COLO668 (cell line): ENCODE measurements around the gene SIM1.

Experiments used
- DNase-seq: peaks from one replicate; lab custom pipeline; 2025; ENCODE audit not compliant: unreplicated experiment; lab: John Stamatoyannopoulos, UW

Gene SIM1

DNA sequence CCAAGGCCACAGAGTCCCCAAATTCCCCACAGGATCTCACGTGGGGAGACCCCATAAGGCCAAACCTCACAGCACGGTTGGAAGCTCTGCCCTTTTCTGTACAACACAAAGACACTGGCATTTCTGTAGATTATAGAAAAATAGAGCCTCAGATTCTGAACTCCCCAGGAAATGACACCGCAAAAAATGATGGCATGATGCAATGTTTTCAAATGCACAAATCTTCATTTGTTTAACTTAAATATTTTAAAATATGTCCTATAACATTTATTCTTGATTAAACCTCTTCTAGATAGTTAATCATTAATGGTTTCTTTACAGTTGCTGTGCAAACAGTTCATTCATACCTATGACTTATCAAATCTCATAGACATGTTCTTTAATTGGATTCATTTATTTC, 33.8 kb downstream of the SIM1 start:
- no peak for DNase-seq

DNA sequence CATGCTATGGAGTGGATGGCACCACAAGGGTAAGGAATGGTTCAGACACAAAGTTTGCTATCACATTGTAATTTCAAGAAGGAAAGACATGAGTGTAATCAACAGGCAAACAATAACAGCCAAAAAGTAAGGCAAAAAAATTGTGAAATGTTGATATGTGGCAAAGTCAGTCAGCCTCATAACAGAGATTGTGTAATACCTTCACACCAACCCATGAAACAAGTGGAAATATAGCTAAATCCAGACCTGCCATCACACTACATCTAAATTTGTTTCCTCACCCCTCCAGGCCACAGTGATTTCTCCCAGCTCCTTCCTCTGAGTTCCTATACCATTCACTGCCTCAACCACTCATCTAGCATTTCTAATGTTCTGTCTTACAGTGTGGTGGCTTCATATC, 37.3 kb downstream of the SIM1 start:
- DNase-seq, result no peak

DNA sequence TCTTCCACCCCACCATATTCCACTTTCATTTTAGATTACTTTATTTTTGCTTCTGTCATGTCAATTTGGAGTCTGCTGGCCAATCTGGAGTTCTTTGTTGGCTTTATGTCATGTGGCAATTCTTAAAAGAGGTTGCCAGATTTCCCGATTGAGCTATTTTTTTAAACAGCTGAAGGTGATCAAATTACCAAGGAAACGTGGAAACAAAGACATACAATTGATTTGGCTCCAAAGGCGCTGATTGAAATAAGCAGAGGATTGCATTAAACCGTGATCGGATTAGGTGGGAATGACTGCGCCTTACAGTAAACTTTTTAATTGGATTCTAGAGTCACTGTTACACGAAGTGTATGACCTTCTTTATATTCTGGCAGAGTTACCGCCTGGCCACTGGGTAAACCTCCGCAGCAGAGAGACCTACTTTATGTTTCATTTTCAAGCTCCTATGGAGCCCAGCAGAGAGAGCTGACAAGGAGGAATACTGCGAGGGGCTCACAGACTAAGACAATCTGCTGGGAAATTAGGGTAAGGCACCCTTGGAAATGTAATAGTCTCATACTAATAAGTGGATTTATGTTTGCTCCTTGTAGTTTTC, 37.9 kb downstream of the SIM1 start:
- no peak for DNase-seq

DNA sequence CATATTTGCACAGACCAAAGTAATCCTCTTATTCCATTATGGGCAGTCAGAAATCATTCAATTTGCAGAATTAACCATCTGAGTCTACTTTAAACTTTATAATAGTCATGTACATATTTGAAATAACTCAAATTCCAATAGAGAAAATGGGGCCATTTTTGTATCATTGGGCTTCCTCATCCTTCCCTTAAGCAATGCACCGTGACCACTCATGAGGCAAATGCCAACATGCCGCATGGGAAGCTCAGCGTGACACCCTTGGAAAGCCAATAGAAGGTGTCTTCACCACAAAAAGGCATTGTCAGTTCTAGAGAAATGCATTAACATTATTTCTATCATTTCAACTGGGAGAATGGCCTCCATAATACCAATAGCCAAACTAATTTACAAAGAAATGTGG, 38.5 kb downstream of the SIM1 start:
- no peak for DNase-seq

DNA sequence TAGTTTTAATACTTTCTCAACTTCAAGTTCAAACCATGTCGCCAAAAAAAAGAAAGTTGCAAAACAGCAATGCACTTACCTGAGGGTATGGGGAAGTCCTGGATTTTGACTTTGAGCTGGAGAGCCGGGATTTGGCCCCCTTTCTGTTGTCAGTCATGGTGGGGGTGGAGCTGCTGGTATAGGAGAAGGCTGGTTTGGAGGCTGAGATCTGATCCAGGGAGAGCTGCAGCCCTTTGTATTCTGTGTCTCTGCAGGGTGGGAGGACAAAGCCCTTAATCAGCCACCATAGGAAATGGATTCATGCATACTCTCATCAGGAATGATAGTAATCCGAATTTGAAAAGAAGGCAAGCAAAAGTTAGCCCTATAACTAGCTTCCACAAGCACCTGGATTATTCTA, 44.0 kb downstream of the SIM1 start:
- no peak for DNase-seq

DNA sequence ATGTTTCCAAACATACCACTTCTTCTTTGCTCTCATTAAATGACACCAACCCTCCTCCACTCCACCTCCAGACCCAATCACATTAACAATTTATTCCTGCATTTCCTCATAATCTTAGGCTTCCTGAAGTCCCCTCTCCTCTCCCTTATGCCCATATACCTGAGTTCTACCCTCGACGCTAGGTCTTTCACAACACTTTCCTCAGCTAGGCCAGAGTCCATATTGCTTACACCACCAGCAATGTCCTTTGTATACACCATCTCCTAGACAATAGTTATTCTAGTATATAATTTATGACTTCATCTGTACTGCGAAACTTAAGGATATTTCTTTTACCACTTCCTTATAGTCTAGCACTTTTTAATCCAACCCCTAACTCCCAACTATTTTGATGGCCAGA, 47.7 kb downstream of the SIM1 start:
- DNase-seq, result no peak

DNA sequence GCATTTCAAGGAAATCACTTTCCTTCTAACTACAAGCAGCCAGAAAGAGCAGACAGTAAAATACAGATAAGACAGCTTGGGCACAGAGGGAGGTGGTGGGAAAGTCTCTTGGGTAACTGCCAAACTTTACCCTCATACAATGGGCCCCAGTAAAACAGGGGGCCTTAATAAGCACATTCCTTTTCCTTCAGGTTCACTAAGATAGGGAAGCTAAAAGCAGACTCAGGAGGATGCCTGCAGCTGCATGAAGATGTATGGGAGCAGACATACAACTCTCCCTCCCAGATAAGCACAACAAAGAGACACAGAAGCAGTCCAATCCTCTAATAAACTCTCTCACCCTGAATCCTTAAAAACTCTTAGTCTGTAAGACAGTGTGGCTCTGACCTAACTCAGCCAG, 49.0 kb downstream of the SIM1 start:
- DNase-seq, result no peak

DNA sequence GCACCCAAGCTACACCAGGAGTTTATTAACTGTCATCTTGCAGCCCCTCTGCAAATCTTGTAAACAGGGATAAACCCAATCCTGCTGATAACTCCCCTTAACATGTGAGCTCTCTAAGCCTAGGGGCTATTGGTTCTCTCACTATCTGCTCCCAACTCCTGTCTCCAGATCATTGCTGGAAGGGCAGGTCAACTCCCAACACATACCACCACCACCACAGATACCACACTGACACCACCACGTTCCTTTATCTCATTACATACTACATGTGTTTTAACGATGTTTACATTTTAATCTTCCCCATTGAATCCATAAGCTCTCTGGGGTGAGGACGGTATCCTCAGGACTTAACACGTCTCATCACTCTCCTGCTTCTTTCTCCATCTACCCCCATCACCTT, 51.8 kb downstream of the SIM1 start:
- DNase-seq, result no peak

DNA sequence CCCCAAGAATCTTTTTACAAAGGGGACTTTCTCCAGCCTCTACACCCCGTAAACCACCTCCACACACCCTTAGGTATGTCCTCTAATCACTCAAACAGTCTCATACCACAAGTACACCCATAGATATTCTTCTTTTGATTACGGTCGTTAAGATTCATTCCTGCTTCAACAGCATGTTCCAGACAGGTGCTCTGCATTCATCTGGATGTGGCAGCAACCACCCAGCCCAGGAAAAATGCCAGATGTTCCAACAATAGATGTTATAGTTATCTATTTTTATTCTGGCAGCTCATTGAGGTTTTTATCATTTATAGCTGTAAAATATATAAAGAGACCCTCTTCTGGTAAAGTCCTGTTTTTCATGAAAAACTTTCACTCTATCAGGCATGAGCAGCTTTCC, 60.7 kb downstream of the SIM1 start:
- no peak for DNase-seq

DNA sequence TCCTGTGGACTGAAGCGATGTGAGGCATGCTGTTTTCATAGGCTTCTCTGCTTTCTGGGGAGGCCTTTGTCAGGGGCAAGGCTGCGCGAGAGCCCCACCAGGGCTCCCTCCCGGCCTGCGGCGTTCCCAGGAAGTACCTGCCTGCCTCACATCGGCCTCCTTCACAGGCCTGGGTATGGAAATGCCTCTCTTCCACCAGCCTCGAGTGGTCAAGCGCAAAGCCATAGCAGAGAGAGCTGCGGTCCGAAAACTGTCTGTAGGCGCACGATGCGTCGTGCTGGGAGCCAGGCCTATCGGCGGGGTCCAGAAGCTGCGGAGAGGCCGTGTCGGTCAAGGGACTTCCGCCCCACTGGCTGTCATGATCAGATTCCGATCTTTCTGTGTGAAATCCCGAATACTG, 71.2 kb downstream of the SIM1 start:
- no peak for DNase-seq

DNA sequence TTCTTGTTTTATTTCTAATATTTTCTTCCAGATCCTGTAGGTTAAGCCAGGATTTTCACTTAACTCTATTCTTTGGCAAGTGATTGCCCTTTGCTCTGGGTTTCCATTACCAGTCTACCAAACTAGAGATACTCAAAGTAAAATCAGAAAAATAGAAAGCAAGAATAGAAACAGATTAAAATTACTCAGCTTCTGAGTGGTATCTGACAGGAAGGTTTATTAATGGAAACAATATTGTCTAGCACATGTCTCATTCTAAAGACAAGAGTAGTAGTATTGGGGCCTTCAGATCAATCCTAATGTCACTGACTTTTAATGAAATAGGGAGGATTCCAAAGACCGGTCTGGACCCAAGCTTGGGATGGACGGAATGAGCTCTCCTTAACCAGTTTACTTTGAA, 72.3 kb downstream of the SIM1 start:
- no peak for DNase-seq

DNA sequence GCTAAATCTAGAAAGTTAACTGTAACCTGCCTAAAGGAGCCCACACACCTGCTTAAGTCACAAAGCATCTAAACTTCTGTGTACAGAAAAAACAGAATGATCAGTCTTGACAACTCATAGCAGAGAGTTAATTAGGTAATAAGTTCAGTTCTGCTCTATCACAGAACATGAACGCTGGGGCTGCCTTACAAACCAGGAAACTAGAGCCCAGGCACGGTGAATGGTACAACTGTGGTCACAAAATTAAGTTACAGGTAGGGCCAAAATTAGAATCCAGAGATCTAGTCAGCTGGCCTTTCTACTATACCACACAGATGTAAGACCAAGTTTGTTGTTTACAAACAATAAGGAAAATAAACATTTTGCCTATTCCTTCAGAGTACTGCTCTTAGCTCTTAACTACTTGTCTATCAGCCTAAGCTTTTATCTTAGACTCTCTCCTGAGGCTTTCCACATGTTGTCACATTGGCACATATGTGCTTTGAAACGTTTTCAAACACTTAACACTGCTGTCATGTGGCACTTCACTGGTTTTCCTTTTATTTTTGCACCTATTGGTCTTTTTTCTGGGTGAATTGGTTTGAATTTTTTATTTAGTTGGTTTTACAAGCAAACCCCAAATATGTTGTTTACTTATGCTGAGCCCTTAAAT, 75.7 kb downstream of the SIM1 start:
- no peak for DNase-seq

DNA sequence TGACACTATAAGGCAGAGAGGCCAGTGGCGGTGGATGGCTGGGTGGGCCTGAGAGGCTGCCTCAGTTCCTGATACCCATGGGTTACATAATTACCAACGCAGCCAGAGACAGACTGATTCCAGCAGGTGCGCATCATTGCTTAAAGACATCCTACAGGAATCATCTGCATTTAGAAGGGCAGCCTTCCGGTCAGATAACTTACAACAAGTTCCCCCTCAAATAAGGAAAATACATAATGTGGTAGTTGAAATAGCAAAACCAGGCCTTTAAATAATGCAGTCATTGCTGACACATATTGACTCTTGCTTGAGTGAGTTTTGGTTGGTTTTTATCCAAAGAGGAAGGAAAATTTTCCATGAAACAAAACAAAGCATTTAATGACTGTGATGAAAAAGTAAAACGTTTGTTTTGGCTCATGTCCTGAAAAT, 81.9 kb downstream of the SIM1 start:
- DNase-seq, result no peak

DNA sequence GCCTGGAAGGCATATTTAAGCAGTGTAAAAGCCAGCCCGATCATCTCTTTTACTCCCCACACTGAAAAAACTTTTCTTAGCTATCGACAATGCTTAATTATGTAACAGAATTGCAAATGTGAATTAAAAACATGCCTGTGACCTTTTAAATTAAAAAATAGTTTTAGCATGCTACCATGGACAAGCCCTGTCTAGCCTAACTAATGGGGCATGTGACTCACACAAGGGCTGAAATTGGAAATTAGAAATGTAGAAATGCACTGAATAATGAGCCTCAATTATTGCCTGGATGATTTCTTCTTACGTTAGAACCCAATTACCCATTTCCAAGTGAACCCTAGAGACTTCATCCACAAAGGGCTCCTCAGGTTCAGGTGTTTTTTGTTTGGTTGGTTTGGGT, 82.7 kb downstream of the SIM1 start:
- no peak for DNase-seq

DNA sequence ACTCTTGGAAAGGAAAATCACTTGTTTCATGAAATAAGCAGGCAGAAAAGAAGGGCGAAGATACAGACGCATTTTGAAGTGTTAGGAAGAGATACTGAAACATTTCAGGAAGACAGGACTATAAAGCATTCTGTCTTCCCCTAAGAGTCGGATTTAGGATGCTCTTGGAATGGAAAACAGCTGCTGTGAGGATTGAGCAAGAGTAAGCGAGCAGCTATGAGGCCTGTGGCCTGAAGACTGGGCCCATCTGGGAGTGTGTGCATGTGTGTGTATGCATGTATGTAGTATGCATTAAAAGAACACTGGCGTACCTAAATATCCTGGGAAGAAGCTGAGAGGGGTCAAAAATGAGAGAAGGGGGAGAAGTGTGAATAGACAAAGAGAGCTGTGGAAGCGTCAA, 83.6 kb downstream of the SIM1 start:
- DNase-seq, result no peak

DNA sequence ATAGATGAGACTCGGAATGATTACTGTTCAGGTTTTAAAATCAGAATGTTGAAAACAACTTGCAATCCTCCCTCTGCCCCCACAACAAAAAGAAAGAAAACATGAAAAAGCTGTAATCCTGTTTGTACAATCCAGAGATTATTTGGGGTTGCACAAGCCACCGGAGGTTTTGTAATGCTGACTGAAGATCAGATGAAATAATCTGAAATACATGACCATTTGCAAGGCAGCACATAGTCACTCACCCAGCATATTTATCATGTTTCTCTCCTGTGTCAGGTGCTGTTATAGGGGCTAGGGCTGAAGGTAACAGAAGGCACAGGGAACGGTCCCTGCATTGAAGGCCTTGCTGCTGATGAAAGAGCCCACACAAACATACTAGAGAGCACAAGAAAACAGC, 85.3 kb downstream of the SIM1 start:
- no peak for DNase-seq

DNA sequence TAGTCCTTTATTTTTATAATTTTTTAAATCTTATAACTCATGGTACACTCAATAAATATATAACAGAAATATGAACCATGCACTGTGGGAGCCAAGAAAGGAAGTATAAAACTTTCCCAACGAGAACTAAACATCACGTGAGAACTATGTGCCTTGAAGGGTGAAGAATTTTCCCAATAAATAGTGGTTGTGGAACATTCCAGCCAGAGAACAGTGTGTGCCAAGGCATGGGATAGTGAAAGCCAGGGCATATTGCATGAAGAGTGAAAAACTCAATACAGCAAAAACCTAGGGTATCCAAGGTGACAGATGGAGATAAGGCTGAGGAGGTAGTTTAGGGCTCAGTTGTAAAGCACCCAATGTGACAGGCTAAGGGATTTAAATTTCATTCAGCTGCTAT, 86.1 kb downstream of the SIM1 start:
- no peak for DNase-seq

DNA sequence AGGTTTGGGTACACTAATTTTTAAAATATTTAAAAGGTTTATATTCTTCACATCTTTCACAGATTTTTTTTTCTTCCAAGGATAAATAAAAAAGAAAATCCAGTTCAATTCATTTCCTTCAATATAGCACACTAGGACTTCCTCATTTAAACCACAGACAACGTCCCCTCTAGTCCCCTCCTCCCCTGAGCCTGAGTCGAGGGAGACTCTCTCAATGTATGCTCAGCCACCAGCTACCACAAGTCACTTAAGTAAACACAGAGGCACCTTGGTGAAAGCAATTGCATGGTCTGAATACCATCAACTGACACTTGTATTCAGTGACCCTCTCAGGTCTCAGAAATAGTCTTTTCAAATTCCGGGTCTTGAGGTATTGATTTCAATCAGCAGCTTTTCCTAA, 88.6 kb downstream of the SIM1 start:
- DNase-seq, result no peak

DNA sequence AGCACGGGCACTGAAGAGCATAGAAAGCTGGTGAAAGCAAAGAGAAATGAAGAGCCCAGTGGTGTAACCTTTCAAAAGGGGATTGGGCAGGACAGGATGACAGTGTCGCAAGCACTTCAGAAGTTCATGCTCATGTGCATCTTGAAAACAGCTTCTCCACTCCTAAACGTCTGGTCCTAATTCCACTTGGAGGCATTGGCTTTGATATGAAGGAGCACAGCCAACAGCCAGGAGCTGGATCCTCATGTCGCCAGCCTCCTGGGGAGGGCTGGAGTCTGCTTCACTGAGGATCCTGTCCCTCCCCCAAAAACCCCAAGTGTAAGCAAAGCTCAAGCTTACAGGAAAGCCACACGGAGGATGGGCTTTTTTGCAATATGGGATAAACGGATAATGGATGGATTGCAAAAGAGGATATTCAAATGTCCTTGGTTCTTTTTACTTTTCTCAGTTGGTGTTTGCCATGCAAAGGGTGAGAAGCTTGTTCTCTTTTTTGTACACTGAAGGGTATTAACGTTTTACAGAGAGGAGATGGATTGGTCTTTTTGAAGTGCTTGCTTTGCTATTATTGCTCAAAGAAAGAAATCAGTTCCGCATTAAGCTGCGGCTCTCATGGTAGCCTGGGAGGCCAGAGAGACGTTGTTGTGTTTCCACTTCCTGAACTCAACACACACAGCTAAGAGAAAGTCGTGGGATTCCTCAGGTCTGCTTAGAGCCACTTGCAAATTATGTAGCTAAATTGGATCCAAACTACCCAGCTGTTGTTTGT, 92.2 kb downstream of the SIM1 start:
- no peak for DNase-seq

DNA sequence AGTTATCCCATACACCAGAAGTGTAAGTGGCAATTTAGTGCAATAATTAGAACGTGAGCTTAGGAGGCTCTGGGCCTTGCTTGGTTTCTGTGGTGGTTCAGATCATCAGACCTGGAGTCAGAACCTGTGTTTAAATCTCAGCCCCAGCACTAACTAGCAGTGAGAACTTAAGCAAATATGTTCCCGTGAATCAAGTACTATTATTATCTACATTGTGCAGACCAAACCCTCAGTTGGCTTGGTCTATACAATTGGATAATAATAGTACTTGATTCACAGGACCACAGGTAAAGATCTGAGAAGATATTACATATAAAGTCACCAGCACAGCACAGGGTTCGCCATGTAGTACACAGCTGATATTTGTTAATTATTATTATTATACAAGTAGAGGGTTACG, 93.1 kb downstream of the SIM1 start:
- DNase-seq, result no peak

DNA sequence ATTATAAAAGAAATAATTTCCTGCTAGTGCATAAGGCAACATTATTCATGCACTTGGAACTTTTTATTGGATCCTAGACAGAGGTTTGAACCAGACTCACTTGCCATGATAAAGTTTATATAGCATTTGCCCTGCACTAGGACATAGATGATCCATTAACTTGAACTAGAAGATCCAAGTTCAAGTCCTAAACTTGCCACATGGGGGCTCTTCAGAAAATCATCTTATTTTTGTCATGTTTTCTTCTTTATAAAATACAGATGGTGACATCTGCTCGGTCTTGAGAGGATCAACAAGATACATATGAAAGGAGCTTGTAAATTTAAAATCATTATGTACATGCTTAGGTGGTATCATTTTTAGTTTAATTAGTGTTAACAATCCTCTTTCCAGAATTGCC, 94.5 kb downstream of the SIM1 start:
- no peak for DNase-seq

DNA sequence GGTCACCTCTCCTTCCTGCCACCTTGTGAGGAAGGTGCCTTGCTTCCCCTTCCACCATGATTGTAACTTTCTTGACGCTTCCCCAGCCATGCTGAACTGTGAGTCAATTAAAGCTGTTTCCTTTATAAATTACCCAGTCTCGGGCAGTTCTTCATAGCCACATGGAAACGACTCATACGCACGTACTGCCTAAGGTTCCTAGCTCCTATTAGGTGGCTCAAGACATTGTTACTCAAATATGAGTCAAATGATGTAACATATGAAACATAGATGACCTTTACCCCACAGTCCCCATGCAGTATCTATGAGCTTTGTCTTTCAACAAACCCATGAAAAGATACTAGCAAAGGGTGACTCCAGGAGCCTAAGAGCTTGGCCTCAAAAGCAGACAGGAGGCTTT, 98.3 kb downstream of the SIM1 start:
- no peak for DNase-seq

DNA sequence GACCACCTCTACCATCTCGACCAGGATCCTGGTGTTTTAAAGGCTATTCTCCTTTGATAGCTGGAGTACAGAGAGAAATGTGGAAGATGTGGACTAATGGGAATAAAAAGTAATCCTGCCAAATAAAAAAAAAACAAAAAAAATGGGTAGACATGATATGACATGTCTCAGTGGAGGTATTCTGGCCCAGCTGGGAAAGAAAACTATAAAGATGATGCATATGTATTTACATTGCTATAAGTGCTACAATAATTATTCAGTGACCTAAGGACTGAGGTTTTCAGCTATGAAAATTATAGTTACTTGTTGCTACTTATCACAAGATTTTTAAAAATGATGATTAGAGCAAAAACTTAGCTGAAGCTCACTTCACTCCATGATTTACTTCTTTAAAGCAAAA, 101.1 kb downstream of the SIM1 start:
- DNase-seq, result no peak
